Measurements from ENCODE around the gene RHOT2.

The RHOT2 gene

GRCh38 chr16:667780-668518 is at the start of gene RHOT2:
Gene RHOT2, plus strand, starts transcription at chr16:668132. Its CDS starts 68 bp downstream, at chr16:668200.
- peak within 1 kb of the TSS; percentile 61 for H3K27ac Mint-ChIP-seq
- no peaks in the 10 kb centered on the region for H3K9me3 Mint-ChIP-seq
- peak within 1 kb of the TSS; percentile 77 for H3K4me3 Mint-ChIP-seq
- H3K4me1 Mint-ChIP-seq (ENCODE audit: low read depth): peaks cover 14% of the 10 kb centered on the region
- H3K27me3 Mint-ChIP-seq: no peaks in the 10 kb centered on the region
- peaks cover 14% of the 10 kb centered on the region for H3K36me3 Mint-ChIP-seq (ENCODE audit: low read depth)

- no peaks in the 10 kb centered on the region for H3K27me3 Mint-ChIP-seq
- no peak overlapping the region for H3K4me3 Mint-ChIP-seq
- no peaks in the 10 kb centered on the region for H3K9me3 Mint-ChIP-seq
- no peaks in the 10 kb centered on the region for H3K4me1 Mint-ChIP-seq (ENCODE audit: low read depth)
- no peaks in the 10 kb centered on the region for H3K36me3 Mint-ChIP-seq (ENCODE audit: low read depth)
- H3K27ac Mint-ChIP-seq: no peak overlapping the region
Measured at GRCh38 chr16:619476-620100, 48.3 kb upstream of the RHOT2 start.

GRCh38 chr16:620700-621525 is 47.0 kb upstream of the RHOT2 start:
- H3K4me3 Mint-ChIP-seq: no peak overlapping the region
- no peaks in the 10 kb centered on the region for H3K36me3 Mint-ChIP-seq (ENCODE audit: low read depth)
- no peaks in the 10 kb centered on the region for H3K4me1 Mint-ChIP-seq (ENCODE audit: low read depth)
- no peak overlapping the region for H3K27ac Mint-ChIP-seq
- H3K27me3 Mint-ChIP-seq: no peaks in the 10 kb centered on the region
- no peaks in the 10 kb centered on the region for H3K9me3 Mint-ChIP-seq

- no peaks in the 10 kb centered on the region for H3K27me3 Mint-ChIP-seq
- no peaks in the 10 kb centered on the region for H3K4me1 Mint-ChIP-seq (ENCODE audit: low read depth)
- no peak overlapping the region for H3K27ac Mint-ChIP-seq
Measured at GRCh38 chr16:621526-622105, 46.3 kb upstream of the RHOT2 start.

GRCh38 chr16:622920-623280 is 45.0 kb upstream of the RHOT2 start:
- Mint-ChIP-seq H3K9me3 (no peaks in the 10 kb centered on the region), H3K27me3 (no peaks in the 10 kb centered on the region), H3K27ac (no peak overlapping the region), H3K4me3 (no peak overlapping the region), H3K4me1 (ENCODE audit: low read depth) (no peaks in the 10 kb centered on the region), H3K36me3 (ENCODE audit: low read depth) (no peaks in the 10 kb centered on the region)

More at GRCh38 chr16:621526-622105, 46.3 kb upstream of the RHOT2 start:
- Mint-ChIP-seq H3K9me3 (no peaks in the 10 kb centered on the region), H3K4me3 (no peak overlapping the region), H3K36me3 (ENCODE audit: low read depth) (no peaks in the 10 kb centered on the region)

GRCh38 chr16:624526-625070 is 43.3 kb upstream of the RHOT2 start:
- Mint-ChIP-seq H3K36me3 (ENCODE audit: low read depth) (no peaks in the 10 kb centered on the region), H3K9me3 (no peaks in the 10 kb centered on the region), H3K27ac (no peak overlapping the region), H3K4me1 (ENCODE audit: low read depth) (no peaks in the 10 kb centered on the region), H3K27me3 (no peaks in the 10 kb centered on the region), H3K4me3 (no peak overlapping the region)

- H3K4me1 Mint-ChIP-seq (ENCODE audit: low read depth): no peaks in the 10 kb centered on the region
- H3K36me3 Mint-ChIP-seq (ENCODE audit: low read depth): no peaks in the 10 kb centered on the region
- H3K9me3 Mint-ChIP-seq: no peaks in the 10 kb centered on the region
- H3K27me3 Mint-ChIP-seq: no peaks in the 10 kb centered on the region
- no peak overlapping the region for H3K27ac Mint-ChIP-seq
- no peak overlapping the region for H3K4me3 Mint-ChIP-seq
Measured at GRCh38 chr16:625117-625976, 42.6 kb upstream of the RHOT2 start.

- H3K36me3 Mint-ChIP-seq (ENCODE audit: low read depth): no peaks in the 10 kb centered on the region
- no peaks in the 10 kb centered on the region for H3K4me1 Mint-ChIP-seq (ENCODE audit: low read depth)
- H3K9me3 Mint-ChIP-seq: no peaks in the 10 kb centered on the region
- H3K4me3 Mint-ChIP-seq: no peak overlapping the region
- H3K27me3 Mint-ChIP-seq: no peaks in the 10 kb centered on the region
- no peak overlapping the region for H3K27ac Mint-ChIP-seq
Measured at GRCh38 chr16:625977-626765, 41.8 kb upstream of the RHOT2 start.

GRCh38 chr16:626787-627453 is 41.0 kb upstream of the RHOT2 start:
- Mint-ChIP-seq H3K27me3 (no peaks in the 10 kb centered on the region), H3K4me1 (ENCODE audit: low read depth) (no peaks in the 10 kb centered on the region), H3K4me3 (no peak overlapping the region), H3K27ac (no peak overlapping the region), H3K36me3 (ENCODE audit: low read depth) (no peaks in the 10 kb centered on the region), H3K9me3 (no peaks in the 10 kb centered on the region)

GRCh38 chr16:627454-628239 is 40.3 kb upstream of the RHOT2 start:
- H3K4me3 Mint-ChIP-seq: no peak overlapping the region
- no peaks in the 10 kb centered on the region for H3K27me3 Mint-ChIP-seq
- H3K9me3 Mint-ChIP-seq: no peaks in the 10 kb centered on the region

GRCh38 chr16:628321-629061 is 39.4 kb upstream of the RHOT2 start:
- H3K4me1 Mint-ChIP-seq (ENCODE audit: low read depth): no peaks in the 10 kb centered on the region
- H3K27ac Mint-ChIP-seq: no peak overlapping the region
- no peaks in the 10 kb centered on the region for H3K27me3 Mint-ChIP-seq
- H3K4me3 Mint-ChIP-seq: no peak overlapping the region
- H3K9me3 Mint-ChIP-seq: no peaks in the 10 kb centered on the region
- no peaks in the 10 kb centered on the region for H3K36me3 Mint-ChIP-seq (ENCODE audit: low read depth)

More at GRCh38 chr16:627454-628239, 40.3 kb upstream of the RHOT2 start:
- Mint-ChIP-seq H3K4me1 (ENCODE audit: low read depth) (no peaks in the 10 kb centered on the region), H3K36me3 (ENCODE audit: low read depth) (no peaks in the 10 kb centered on the region), H3K27ac (no peak overlapping the region)

Measured in stimulated activated naive CD8-positive, alpha-beta T cell treated with anti-CD3 and anti-CD28 coated beads, Interleukin-15, Interleukin-2, amounts not matched to agents 100 ng/mL and 50 ng/mL, for 24 hours (primary cell).